Right lobe of liver (tissue), 6 donors: ENCODE measurements around the gene PCNX2. TPM values are rescaled to one million over a fixed set of nuclear protein-coding genes. Genes with fewer than 3 reads are reported as not detected.
A peak's percentile ranks its signal among the peaks of the same experiment; 100 is the strongest.

ENCODE experiments used
- ATAC-seq, 4 donors: fragments of 200-7000 bp; cut with Tn5 transposase; one replicate each; pipeline ENCODE4 v1.9.1; 2020; ENCODE audit warnings: mild to moderate bottlenecking in 4 of 4, moderate library complexity in 4 of 4
- DNase-seq, 3 donors: peaks; one replicate each; pipeline ENCODE4 v3.0.0-alpha.2; 2020
- H3K27ac ChIP-seq, 3 donors: fragments of 200-600 bp; one replicate each; pipeline ENCODE4 v1.8.0; 2022
- H3K27me3 ChIP-seq, 2 donors: fragments of 200-600 bp; one replicate each; pipeline ENCODE4 v1.8.0; 2022
- H3K36me3 ChIP-seq, 4 donors: fragments of 200-600 bp; sonication (generic) in 1 of 4; one replicate each; pipeline versions ENCODE4 v1.5.1 to v1.8.0; 2017 to 2022; ENCODE audit warnings: control low read depth in 1 of 4
- H3K4me1 ChIP-seq, 4 donors: fragments of 200-600 bp; sonication (generic) in 1 of 4; one replicate each; pipeline versions ENCODE4 v1.5.1 to v1.8.0; 2017 to 2022; ENCODE audit warnings: control low read depth in 1 of 4
- H3K4me3 ChIP-seq, 3 donors: fragments of 200-600 bp; one replicate each; pipeline ENCODE4 v1.8.0; 2022
- H3K9me3 ChIP-seq, 4 donors: fragments of 200-600 bp; sonication (generic) in 1 of 4; one replicate each; pipeline versions ENCODE4 v1.5.1 to v1.8.0; 2017 to 2022; ENCODE audit warnings: control low read depth in 1 of 4
- POLR2A ChIP-seq: fragments of 450-650 bp; IDR thresholded peaks from one replicate; pipeline ENCODE4 v1.6.1; 2017; ENCODE audit warnings: antibody characterized with exemption, mild to moderate bottlenecking
- WGBS: methylation state at CpG from one replicate; pipeline ENCODE4 v1.1.6; 2018; ENCODE audit warnings: low coverage, low lambda C conversion rate; ENCODE audit not compliant: insufficient coverage; ENCODE audit errors: missing lambda C conversion rate; 5-methylcytosine and 5-hydroxymethylcytosine counted together
- intact Hi-C, 2 donors: fragments of 100-400 bp; cut with DNase I; formaldehyde crosslinking; loops; one replicate each; pipeline versions ENCODE4 v1.11.2 to v1.14.1; 2022
- total RNA-seq, 6 experiments: library from RNA; depleted of rRNA in 2 of 6; stranded (reverse); fragments of >200 nt in 2 of 6; fragmentation: NEBNext Ultra II Directional in 3 of 6; extraction: Animal tissue kit (Norgen Biotek cat#: 25700) in 3 of 6; gene quantifications; one replicate each; pipeline versions ENCODE4 v1.1.0 to v1.2.4, GENCODE V29; 2016 to 2023
- TF ChIP-seq, protein P1 (sequence below), 4 donors: fragments of 200-600 bp in 3 of 4; fragments of 450-650 bp in 1 of 4; IDR thresholded peaks; one replicate each; pipeline versions ENCODE4 v1.5.1 to v1.8.0; 2016 to 2022; ENCODE audit warnings: antibody characterized with exemption in 4 of 4, mild to moderate bottlenecking in 2 of 4
- donor health status: DM: no; HTN: yes; CAD: no.
- donor health status: DM: no; HTN: no; CAD: no.
- donor health status: DM: no; HTN: no; CAD: no.
- donor health status: DM: no; HTN: yes; CAD: no.
- donor health status: DM: no; HTN: yes; CAD: no.

The PCNX2 gene
- total RNA-seq, 6 experiments from 2014 or later: 0.35 to 3.4 (median 0.82) TPM

- no peaks in the 10 kb centered on the region for H3K4me1 ChIP-seq
- peak; percentile 62 to 72 (median 64) for ATAC-seq
- TF ChIP-seq, protein P1, sequence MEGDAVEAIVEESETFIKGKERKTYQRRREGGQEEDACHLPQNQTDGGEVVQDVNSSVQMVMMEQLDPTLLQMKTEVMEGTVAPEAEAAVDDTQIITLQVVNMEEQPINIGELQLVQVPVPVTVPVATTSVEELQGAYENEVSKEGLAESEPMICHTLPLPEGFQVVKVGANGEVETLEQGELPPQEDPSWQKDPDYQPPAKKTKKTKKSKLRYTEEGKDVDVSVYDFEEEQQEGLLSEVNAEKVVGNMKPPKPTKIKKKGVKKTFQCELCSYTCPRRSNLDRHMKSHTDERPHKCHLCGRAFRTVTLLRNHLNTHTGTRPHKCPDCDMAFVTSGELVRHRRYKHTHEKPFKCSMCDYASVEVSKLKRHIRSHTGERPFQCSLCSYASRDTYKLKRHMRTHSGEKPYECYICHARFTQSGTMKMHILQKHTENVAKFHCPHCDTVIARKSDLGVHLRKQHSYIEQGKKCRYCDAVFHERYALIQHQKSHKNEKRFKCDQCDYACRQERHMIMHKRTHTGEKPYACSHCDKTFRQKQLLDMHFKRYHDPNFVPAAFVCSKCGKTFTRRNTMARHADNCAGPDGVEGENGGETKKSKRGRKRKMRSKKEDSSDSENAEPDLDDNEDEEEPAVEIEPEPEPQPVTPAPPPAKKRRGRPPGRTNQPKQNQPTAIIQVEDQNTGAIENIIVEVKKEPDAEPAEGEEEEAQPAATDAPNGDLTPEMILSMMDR (IDR thresholded peaks at IDR 0.05): peak; percentile 20 to 45 (median 36)
- no peak for TF ChIP-seq POLR2A
- H3K4me3 ChIP-seq: no peak overlapping the region
- DNase-seq: no peak
- H3K36me3 ChIP-seq: no peaks in the 10 kb centered on the region
- intact Hi-C loops: no loop called here
- no peaks in the 10 kb centered on the region for H3K9me3 ChIP-seq
- no peak overlapping the region for H3K27ac ChIP-seq
- 14% methylated on average over 2 of the region's 2 CpGs for WGBS
- no peaks in the 10 kb centered on the region for H3K27me3 ChIP-seq
Observed at GRCh38 chr1:233172201-233172600, 123.3 kb downstream of the PCNX2 start.

- intact Hi-C loops: no loop called here
- Histone ChIP-seq H3K9me3 (no peaks in the 10 kb centered on the region), H3K27me3 (no peaks in the 10 kb centered on the region), H3K36me3 (no peaks in the 10 kb centered on the region), H3K27ac (no peak overlapping the region), H3K4me1 (no peaks in the 10 kb centered on the region), H3K4me3 (no peak overlapping the region)
- WGBS: 76% methylated on average over 9 of the region's 9 CpGs
- ATAC-seq: no peak
- DNase-seq: no peak
- no peak for TF ChIP-seq POLR2A
- TF ChIP-seq, protein P1 (IDR thresholded peaks at IDR 0.05): no peak
Observed at GRCh38 chr1:233170741-233171140, 124.8 kb downstream of the PCNX2 start.

GRCh38 chr1:233168384-233168783 is 127.1 kb downstream of the PCNX2 start:
- H3K27me3 ChIP-seq: no peaks in the 10 kb centered on the region
- DNase-seq: no peak
- no peaks in the 10 kb centered on the region for H3K36me3 ChIP-seq
- peaks cover 0 to 9% (median 0%) of the 10 kb centered on the region in 4 donors for H3K9me3 ChIP-seq
- no peaks in the 10 kb centered on the region for H3K4me1 ChIP-seq
- intact Hi-C loops: no loop called here
- no peak overlapping the region for H3K27ac ChIP-seq
- no peak for ATAC-seq
- WGBS: 53% methylated on average over 1 of the region's 1 CpG
- TF ChIP-seq, protein P1 (IDR thresholded peaks at IDR 0.05): no peak
- TF ChIP-seq POLR2A: no peak
- no peak overlapping the region for H3K4me3 ChIP-seq

GRCh38 chr1:233166896-233167295 is 128.6 kb downstream of the PCNX2 start:
- DNase-seq: no peak
- TF ChIP-seq, protein P1 (IDR thresholded peaks at IDR 0.05): no peak
- no peak for TF ChIP-seq POLR2A
- no peak for ATAC-seq
- no peaks in the 10 kb centered on the region for H3K4me1 ChIP-seq
- 75% methylated on average over 4 of the region's 4 CpGs for WGBS
- intact Hi-C loops: no loop called here
- no peak overlapping the region for H3K4me3 ChIP-seq
- peaks cover 0 to 9% (median 0%) of the 10 kb centered on the region in 4 donors for H3K9me3 ChIP-seq
- no peaks in the 10 kb centered on the region for H3K36me3 ChIP-seq
- no peak overlapping the region for H3K27ac ChIP-seq
- H3K27me3 ChIP-seq: no peaks in the 10 kb centered on the region

GRCh38 chr1:233163696-233164095 is 131.8 kb downstream of the PCNX2 start:
- Histone ChIP-seq H3K4me1 (no peaks in the 10 kb centered on the region), H3K27me3 (no peaks in the 10 kb centered on the region), H3K4me3 (no peak overlapping the region), H3K36me3 (no peaks in the 10 kb centered on the region), H3K9me3 (peaks cover 0 to 9% (median 0%) of the 10 kb centered on the region in 4 donors), H3K27ac (no peak overlapping the region)
- no peak for DNase-seq
- 77% methylated on average over 1 of the region's 1 CpG for WGBS
- intact Hi-C loops: no loop called here
- ATAC-seq: no peak
- TF ChIP-seq POLR2A: no peak
- TF ChIP-seq, protein P1 (IDR thresholded peaks at IDR 0.05): no peak
